ENCODE results near the gene RHEB. TPM values are rescaled to one million over a fixed set of nuclear protein-coding genes. Genes with fewer than 3 reads are reported as not detected.

Gene RHEB
- total RNA-seq, 1 donor from 2014 or later = 88.2 TPM

DNA sequence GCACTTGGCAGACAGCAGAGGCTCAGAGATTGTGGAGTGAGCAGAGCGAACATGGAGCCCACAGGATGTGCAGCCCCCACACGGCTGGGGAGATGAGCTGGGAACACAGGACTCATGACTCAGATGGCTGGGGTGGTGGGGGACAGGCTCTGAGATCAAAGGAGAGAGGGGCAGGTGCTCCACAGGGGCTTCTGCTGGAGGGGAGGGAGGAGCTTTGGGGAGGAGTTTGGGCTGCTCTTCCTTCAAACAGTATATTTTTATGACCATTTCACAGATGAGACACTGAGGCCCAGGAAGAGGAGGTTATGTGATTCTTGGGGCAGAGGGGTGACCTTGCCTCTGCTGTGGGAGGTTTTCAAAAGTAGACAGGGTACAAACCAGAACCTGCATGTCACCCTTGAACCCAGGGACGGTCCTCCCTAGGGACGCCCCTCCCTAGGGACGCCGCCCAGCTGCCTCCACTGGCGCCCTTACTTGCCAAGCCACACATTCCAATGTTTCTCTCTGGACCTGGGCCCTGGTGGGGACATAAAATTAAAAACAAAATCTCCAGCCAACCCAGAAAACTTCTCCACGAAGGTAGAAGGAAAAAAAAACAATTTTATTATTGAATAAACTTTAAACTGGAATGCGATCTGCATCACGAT is 78.8 kb downstream of the RHEB start:
- Mint-ChIP-seq H3K9me3 (ENCODE audit: unreplicated experiment) (peaks cover 3% of the 10 kb centered on the region), H3K36me3 (ENCODE audit: unreplicated experiment) (peaks cover 8% of the 10 kb centered on the region), H3K27me3 (ENCODE audit: unreplicated experiment) (no peaks in the 10 kb centered on the region), H3K27ac (ENCODE audit: unreplicated experiment) (no peak overlapping the region), H3K4me1 (ENCODE audit: low read depth, unreplicated experiment) (peaks cover 2% of the 10 kb centered on the region), H3K4me3 (ENCODE audit: unreplicated experiment) (no peak overlapping the region)
- DNase-seq = no peak
- TF ChIP-seq, protein P1, sequence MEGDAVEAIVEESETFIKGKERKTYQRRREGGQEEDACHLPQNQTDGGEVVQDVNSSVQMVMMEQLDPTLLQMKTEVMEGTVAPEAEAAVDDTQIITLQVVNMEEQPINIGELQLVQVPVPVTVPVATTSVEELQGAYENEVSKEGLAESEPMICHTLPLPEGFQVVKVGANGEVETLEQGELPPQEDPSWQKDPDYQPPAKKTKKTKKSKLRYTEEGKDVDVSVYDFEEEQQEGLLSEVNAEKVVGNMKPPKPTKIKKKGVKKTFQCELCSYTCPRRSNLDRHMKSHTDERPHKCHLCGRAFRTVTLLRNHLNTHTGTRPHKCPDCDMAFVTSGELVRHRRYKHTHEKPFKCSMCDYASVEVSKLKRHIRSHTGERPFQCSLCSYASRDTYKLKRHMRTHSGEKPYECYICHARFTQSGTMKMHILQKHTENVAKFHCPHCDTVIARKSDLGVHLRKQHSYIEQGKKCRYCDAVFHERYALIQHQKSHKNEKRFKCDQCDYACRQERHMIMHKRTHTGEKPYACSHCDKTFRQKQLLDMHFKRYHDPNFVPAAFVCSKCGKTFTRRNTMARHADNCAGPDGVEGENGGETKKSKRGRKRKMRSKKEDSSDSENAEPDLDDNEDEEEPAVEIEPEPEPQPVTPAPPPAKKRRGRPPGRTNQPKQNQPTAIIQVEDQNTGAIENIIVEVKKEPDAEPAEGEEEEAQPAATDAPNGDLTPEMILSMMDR (IDR thresholded peaks at IDR 0.05; ENCODE audit: partially characterized antibody, unreplicated experiment) = no peak

DNA sequence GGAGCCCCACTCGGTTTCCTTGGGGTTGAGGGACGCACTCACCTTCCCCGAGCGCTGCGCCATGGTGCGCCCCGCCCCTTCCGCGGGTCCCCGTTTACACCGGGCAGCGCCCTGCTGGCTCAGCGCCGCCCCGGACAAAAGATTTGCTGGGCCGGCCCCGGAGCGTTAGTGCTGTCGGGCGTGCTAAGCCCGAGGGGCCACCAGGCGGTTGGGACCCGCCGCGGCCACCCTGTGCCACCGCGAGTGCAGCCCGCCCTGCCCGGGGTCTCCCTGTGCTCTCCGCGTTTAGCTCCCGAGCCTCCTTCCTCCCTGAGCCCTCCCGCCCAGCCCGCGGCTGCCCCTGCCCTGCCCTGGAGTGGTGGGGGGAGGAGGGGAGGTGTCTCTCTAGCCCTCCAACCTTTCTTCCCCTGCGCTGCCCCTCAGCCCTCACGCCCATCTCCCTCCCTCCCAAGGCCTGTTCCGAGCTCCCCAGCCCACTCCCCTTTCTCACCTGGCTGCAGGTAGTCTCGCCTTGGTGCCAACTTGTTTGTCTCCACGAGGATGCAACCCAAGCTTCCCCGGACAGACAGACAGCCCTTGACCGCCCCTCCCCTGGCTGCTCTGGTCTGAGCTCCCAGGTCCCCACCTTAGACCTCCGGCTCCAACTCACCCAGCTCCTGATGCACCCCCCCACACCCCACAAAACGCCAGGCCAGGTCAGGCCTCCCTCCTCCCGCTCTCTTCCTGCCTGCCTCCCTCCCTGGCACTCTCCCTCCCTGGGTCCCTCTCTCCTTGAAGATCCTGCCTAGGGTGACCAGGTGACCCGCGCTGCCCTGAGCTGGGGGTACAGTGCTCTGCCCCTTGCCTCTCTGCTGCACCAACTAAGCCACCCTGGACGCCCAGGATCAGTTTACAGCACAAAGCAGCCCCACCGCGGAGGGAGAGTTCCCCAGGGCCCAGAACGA is 79.6 kb downstream of the RHEB start, which contains the start of gene CRYGN:
Gene CRYGN (minus strand): TSS at position 287 of the 944 bp plus-strand sequence. CDS start 224 bp downstream, at position 63.
- peak within 1 kb of the TSS; percentile 67 for H3K4me3 Mint-ChIP-seq (ENCODE audit: unreplicated experiment)
- H3K36me3 Mint-ChIP-seq (ENCODE audit: unreplicated experiment) = peaks cover 8% of the 10 kb centered on the region
- peaks cover 3% of the 10 kb centered on the region for H3K9me3 Mint-ChIP-seq (ENCODE audit: unreplicated experiment)
- TF ChIP-seq, protein P1 (IDR thresholded peaks at IDR 0.05; ENCODE audit: partially characterized antibody, unreplicated experiment) = no peak
- H3K27me3 Mint-ChIP-seq (ENCODE audit: unreplicated experiment) = no peaks in the 10 kb centered on the region
- no peak within 1 kb of the TSS for H3K27ac Mint-ChIP-seq (ENCODE audit: unreplicated experiment)
- DNase-seq = peak; percentile 45
- peaks cover 2% of the 10 kb centered on the region for H3K4me1 Mint-ChIP-seq (ENCODE audit: low read depth, unreplicated experiment)

DNA sequence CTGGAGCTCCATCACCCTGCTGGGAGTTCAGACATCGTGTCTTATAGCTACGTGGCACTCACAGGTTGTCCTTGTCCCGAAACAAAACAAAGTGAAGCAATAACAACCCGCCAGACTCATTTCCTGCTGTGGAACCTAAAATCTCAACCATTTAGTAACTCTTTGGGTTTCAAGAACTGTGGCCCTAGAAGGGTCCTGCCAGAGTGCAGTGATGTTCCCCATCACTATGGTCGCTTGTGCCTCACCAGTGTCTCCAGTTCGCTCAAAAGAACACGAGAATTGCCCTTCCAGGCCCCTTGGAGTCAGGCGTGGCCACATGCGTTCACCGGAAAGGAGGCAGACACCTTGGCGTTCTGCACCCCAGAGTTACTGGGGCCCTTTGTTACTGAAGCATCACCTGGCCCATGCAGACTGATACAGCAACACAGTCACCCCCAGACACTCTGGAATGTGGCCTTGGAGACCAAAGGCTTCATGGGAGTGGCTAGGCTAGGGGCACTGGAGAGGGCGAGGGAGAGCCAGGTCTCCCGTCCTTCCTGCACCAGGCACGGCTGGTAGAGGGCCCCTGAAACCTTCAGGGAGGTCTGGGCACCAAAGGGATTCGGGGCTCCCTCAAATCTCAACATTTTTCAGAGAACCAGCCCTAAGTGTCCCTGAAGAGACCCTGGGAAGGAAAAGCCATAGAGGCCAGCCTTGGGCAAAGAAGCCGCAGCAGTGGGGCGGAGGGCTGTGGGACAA is 80.7 kb downstream of the RHEB start:
- Mint-ChIP-seq H3K4me3 (ENCODE audit: unreplicated experiment) (peak overlapping the region; percentile 38), H3K27me3 (ENCODE audit: unreplicated experiment) (no peaks in the 10 kb centered on the region), H3K36me3 (ENCODE audit: unreplicated experiment) (peaks cover 8% of the 10 kb centered on the region), H3K27ac (ENCODE audit: unreplicated experiment) (no peak overlapping the region), H3K9me3 (ENCODE audit: unreplicated experiment) (peaks cover 3% of the 10 kb centered on the region), H3K4me1 (ENCODE audit: low read depth, unreplicated experiment) (peaks cover 2% of the 10 kb centered on the region)
- DNase-seq = no peak
- TF ChIP-seq, protein P1 (IDR thresholded peaks at IDR 0.05; ENCODE audit: partially characterized antibody, unreplicated experiment) = no peak

DNA sequence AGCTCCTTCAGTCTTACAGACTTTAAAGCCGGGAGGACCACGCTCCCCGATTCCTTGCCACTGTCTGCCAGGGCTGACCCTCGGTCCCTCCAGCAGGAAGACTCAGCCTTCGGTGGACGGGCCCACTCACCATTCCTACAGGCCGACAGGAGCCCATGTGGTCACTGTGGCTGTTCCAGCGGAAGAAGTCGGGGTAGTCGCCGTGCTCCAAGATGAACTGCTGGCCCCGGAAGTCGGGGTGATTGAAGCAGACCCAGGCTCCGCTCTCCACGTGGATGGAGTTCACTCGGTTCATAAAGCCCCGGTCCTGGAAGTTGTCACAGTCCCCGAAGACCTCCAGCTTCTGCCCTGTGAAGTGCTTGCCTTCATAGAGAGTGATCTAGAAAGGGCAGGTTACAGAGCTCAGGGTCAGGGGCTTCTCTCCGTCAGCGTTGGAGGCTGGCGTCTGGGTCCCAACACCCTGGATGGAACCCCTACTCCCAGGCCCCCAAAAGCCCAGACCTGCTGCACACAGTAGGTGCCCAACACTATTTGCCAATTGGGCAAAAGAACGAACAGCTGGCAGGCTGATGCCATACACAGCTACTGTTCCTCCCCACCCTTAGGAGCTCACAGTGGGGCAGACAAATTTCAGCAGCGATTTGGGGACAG is 81.7 kb downstream of the RHEB start:
- H3K36me3 Mint-ChIP-seq (ENCODE audit: unreplicated experiment) = peaks cover 4% of the 10 kb centered on the region
- no peak for DNase-seq
- H3K9me3 Mint-ChIP-seq (ENCODE audit: unreplicated experiment) = peaks cover 3% of the 10 kb centered on the region
- peaks cover 2% of the 10 kb centered on the region for H3K4me1 Mint-ChIP-seq (ENCODE audit: low read depth, unreplicated experiment)
- H3K27me3 Mint-ChIP-seq (ENCODE audit: unreplicated experiment) = no peaks in the 10 kb centered on the region
- H3K4me3 Mint-ChIP-seq (ENCODE audit: unreplicated experiment) = no peak overlapping the region
- H3K27ac Mint-ChIP-seq (ENCODE audit: unreplicated experiment) = no peak overlapping the region
- TF ChIP-seq, protein P1 (IDR thresholded peaks at IDR 0.05; ENCODE audit: partially characterized antibody, unreplicated experiment) = no peak

All from glutamatergic neuron (in vitro differentiated cells).